ENCODE data around the gene MECR.

Gene MECR

DNA sequence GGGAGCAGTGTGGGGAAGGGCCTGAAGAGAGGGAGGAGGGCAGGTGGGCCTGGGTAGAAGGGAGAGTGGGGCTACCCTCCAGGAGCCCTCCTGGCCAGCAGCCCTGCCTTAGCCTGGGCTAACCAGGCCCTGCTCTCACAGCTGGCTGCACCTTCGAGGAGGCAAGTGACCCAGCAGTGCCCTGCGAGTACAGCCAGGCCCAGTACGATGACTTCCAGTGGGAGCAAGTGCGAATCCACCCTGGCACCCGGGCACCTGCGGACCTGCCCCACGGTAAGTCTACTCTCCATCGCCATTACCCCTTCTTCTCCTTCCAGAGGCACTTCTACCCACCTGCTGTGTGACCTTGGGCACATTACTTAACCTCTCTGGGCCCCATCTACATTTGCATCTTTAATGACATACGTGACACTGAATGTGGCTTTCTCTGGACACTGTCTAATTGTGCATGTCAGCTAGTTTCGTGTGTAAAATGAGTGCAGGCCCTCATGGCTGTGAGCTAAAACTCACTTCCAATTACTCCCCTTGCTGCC lies 24.5 kb upstream of the MECR start:
- no peak for DNase-seq (ENCODE audit: low read depth in 4 of 4, low spot score in 1 of 4)

DNA sequence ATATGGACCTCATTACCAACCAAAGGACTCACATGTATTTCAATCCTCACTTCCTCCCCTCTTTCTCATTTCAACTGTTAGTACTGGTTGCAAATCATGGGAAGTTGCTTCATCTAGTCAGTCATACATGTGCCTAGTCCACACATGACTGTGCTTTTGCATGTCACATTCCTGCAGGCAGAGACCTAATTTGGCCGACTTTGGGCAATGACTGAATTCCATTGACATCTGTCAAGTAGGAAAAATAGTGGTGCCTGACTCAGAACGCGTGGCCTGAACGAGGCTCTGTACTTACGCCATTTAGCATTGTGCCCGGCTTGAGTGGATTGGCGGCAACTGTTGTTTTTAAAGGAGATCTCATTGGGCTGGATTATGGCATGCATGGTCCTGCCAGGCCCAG lies 23.6 kb upstream of the MECR start:
- DNase-seq (ENCODE audit: low read depth in 4 of 4, low spot score in 1 of 4), result no peak

DNA sequence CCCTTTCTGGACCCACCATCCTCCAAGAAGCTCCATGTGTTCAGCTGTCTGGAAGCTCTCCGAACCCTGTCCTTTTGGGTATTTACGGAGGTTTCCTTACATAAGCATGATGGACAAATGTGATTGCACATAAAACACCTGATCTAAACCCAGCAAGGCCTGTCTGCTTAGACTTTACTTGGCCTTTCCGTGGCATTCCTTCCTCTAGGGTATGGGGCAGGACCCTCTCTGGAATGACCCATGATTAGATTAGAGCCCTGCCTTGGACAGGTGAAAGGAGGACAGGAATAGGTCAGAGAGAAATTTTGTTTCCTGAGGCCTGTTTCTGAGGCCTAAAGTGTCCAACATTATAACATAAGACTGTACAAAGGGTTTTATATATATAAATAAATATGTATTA lies 22.4 kb upstream of the MECR start:
- no peak for DNase-seq (ENCODE audit: low read depth in 4 of 4, low spot score in 1 of 4)

DNA sequence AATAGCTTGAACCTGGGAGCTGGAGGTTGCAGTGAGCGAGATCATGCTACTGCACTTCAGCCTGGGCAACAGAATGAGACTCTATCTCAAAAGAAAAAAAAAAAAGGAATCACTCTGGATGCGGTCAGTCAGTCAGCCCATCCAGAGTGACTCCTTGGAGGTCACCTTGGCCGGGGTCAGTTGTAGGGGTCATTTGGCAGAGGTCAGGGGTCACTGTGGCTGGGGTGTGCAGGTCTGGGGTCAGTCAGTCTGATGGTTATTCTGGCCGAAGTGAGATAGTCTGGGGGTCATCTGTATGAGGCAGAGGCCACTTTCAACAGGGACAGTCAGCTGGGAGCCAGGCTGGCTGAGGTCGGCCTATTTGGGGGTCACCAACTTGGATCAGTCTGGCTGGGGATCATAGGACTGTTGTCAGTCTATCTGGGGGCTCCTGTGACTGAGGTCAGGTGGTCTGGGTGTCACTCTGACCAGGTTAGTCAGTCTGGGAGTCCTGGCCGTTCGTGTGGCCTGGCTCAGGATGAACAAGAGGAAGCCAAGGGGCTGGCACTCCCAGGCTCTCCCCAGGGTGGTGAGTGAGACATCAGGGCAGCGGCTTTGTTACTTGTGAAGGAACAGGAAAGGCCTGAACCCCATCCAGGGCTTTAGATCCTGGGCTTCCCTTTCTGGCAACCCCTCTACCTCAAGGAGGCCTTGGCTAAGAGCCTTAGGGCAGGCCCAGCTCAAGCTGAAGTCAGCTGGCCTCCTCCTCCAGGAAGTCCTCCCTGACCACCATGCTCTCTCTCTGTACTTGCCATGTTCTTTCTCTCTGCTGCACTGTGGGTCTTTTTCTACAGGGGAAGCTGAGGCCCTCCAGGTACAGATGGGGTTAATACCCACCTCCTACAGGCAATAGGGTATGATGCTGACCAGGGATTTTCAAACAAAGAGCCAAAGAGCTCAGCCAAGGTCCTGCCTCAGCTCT lies 20.7 kb upstream of the MECR start:
- DNase-seq (ENCODE audit: low read depth in 4 of 4, low spot score in 1 of 4), result no peak

DNA sequence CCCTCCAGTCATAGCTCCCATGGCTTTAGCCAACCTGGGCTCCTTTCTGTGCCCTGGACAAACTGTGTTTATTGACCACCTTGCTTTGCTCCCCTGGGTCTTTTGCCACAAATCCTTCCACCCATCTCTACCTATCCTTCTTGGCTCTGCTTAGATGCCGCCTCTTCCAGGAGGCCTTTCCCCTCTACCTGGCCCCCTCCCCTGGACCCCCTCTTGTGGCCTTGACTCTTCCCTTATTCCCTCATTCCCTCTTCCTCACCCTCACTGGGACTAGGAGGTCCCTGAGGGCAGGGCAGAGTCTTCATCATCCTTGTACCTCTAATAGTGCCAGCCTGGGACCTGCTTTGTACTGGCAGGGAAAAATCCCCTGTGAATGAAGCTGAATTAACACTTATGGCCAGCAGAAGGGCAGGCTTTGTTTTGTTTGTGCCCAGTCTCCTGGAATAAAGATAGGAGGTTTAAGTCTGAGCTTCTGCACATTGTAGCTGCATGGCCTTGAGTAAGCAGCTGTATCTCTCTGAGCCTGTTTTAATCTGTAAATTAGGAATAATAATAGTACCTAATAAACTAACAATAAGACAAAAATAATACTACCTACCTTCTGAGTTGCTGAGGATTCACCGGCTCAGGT lies 19.3 kb upstream of the MECR start:
- no peak for DNase-seq (ENCODE audit: low read depth in 4 of 4, low spot score in 1 of 4)

DNA sequence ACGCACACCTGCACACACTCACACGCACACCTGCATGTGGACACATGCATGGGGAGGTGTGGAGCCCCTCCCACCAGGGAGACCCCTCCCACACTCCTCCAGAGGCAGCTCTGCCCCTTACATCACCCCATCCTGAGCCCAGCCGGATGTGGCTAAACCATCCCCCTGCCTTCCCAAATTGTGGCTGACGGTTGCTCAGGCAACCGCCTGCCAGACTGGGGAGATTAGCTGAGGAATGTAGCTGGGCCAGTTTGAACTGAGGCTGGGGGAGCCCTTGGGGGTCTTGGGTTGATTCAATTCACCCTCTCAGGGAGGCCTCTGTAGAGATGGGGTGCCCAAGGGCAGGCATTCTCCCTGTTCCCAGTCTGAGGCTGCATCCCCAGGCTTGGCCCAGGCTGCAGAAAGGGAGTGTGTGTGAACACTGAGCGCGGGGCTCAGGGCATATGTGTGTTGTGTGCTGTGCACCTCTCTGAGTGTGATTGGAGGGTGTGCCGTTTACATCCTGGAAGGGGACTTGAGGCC lies 18.5 kb upstream of the MECR start:
- no peak for DNase-seq (ENCODE audit: low read depth in 4 of 4, low spot score in 1 of 4)

DNA sequence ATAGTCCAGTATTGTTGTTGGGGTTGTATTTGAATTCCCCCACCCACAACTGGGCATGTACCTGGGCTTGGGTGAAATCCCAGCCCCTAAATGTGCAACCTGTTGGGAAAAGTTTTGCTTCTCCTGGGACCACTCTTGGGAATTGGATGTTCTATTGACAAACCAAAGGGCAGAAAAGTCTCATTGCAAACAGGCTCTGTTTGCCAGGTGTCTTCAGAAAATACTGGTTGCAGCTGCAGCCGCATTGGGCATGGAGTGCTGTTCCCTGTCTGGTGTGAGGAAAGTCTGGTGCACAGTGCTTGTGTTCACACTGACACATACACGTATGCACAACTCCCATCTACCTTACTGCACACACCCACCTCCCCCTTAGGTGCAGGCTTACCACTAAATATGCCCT lies 17.7 kb upstream of the MECR start:
- DNase-seq (ENCODE audit: low read depth in 4 of 4, low spot score in 1 of 4), result no peak

DNA sequence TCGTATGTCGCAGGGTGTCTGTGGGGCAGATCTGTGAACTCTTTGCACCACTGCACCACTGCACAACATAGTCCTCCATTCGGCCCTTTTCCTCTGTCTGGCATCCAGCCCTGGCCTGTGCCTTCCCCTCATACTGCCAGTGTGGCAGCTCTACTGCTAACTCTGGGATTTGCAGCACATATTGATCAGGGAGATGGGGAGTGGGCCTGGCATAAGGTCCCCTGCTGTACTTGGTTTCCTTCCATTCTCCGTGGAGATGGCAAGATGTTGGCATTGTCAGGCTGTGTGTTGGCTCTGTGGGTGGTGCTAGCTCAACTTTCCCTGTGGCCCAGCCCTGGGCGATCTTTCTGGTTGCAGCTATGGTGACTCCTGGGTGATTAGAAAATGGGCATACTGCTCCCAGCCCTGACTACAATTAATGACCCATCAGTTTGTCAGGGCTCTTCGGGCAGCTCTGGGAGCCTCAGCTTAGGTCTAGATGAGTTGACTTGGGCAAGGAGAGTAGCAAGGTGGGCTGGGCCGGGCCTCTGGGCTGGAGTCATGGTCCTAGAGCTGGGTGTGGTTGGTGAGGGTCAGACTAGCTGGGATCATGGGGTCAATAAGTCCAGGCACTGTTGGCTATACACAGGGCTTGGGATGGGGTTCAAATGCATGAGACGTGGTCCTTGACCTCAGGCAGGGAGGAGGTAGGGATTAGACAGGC lies 17.0 kb upstream of the MECR start:
- DNase-seq (ENCODE audit: low read depth in 4 of 4, low spot score in 1 of 4), result no peak

DNA sequence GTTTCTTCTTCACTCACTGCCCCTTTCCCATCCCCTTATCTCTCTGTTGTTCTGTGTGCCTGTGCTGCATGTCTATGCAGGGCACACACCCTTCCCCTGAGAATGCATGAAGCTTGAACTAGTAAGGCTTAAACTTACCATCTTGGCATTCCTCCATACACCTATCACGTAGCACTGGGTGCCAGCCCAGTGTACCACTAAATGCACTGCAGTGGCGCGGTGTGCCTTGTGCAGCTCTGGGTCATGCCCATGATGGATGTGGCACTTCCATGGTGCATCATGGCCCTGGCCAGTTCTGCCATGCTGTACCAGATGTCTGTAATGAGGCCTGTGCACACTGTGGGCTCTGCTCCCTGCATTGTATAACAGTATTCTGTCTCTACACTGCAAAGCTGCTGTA lies 16.3 kb upstream of the MECR start:
- no peak for DNase-seq (ENCODE audit: low read depth in 4 of 4, low spot score in 1 of 4)

DNA sequence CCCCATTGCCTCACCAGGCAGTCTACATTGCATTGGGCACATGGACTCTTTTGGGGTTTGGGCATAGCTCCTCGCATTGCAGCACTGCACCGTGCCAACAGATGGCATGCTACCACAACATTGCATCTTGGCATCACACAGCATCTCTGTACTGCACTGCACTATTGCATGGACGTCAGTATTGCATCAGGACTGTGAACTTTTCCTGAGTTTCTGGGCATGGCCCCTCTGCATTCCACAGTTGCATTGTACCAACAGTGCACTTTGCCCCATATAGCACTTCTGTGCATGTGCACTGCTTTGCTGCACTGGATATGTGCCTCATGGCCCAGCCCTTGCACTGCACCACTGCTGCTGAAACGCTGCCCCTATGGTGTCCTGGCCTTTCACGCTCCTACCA lies 15.1 kb upstream of the MECR start:
- DNase-seq (ENCODE audit: low read depth in 4 of 4, low spot score in 1 of 4), result no peak

DNA sequence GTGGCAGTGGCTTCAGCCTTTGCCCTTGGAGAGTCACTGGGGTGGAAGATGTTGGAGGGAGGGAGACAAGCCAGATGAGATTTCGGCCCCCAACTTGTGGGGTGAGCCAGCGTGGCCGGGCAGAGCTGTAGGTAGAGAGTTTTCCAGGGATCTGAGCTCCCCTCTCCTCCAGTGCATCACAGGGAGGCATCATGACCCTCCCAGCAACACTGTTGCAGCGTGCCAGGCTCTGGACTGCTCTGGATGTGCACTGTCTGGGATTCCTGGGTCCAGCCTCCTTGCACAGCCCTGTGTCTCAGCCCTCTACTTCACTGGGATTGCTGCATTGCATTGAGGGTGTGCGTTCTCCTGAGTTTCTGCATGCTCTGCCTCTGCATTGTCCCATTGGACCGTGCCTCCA lies 14.5 kb upstream of the MECR start:
- no peak for DNase-seq (ENCODE audit: low read depth in 4 of 4, low spot score in 1 of 4)

DNA sequence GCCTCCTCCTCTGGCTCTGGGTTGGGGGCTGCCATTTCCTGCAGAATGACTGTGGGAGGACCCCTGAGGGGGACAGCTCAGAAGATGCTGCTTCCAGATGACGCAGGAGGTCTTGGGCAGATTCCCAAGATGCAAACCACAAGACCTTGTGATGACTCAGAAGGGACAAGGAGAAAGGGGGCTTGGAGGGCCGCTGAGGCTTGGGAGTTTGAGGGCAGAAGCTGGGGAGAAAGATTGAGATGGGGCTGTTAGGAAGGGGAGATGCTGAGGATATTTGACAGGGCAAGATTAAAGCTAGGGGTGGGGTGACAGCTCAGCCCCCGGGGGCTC lies 13.1 kb upstream of the MECR start:
- no peak for DNase-seq (ENCODE audit: low read depth in 4 of 4, low spot score in 1 of 4)

DNA sequence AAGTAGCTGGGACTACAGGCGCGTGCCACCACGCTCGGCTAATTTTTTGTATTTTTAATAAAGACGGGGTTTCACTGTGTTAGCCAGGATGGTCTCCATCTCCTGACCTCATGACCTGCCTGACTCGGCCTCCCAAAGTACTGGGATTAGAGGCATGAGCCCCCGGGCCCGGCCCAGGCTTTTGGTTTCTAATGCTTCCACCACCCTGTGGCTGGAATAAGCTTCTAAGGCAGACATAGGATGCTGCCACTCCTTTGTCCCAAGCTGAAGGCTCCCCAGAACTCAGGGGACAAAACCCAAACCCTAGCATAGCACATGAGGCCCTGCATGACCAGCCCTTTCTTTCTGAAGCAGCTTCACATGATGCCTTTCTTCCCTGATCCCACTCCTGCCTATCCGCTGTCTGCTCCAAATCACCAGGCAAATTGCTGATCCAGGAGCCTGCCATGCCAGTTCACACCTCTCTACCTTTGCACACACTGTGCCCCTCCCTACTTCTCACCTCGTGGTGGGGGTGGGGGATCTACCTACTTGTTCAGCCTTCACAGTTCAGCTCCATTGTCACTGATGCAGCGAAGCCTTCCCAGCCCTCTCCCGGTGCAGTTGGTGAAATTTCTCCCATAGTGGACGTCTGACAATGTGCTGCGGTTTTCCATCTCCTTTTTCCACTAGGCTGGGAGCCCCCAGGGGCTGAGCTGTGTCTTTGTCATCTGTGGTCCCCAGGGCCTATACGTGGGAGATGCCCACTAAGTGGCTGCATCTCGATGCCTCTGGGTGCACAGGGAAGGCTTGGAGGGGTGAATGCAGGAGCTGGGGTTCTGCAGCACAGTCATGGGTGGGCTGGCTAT lies 12.5 kb upstream of the MECR start:
- no peak for DNase-seq (ENCODE audit: low read depth in 4 of 4, low spot score in 1 of 4)

DNA sequence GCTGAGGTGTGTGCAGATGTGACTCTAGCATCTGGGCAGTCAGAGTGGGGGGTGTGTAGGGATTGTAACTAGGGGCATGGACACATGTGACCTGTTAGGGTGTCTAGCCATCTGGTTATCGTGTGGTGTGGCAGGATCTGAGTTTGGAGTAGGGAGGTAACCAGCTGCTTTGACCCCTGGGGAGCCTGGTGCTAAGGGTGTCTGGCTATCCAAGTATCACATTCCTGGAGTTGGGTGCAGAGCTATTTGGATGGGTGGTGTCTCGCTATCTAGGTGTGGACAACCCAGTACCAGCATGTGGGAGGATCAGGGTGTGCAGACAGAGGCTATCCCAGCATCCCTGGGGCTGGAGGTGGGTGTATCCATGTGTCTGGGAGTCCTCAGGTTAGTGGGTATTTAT lies 10.3 kb upstream of the MECR start:
- DNase-seq (ENCODE audit: low read depth in 4 of 4, low spot score in 1 of 4), result no peak

DNA sequence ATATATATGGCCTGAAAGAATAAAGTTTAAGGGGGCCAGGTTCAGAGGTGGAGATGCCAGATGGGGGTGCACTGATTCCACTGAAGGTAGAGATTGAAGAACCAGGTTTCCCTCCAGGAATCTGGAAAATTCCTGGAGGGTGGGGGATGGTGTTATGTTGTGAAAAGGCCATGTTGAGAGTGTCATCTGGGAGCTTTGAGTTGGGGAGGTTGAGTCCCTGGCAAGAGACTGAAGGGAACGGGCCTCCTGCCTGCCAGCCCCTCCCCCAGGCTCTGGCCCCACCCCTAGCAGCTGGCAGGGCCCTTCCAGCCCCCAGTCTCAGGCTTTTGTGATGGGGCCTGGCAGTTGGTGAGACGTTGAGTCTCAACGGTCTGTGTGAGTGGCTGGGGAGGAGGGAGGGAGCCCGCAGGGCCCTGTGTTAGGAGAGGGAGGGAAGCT lies 9.7 kb upstream of the MECR start:
- DNase-seq (ENCODE audit: low read depth in 4 of 4, low spot score in 1 of 4), result no peak

DNA sequence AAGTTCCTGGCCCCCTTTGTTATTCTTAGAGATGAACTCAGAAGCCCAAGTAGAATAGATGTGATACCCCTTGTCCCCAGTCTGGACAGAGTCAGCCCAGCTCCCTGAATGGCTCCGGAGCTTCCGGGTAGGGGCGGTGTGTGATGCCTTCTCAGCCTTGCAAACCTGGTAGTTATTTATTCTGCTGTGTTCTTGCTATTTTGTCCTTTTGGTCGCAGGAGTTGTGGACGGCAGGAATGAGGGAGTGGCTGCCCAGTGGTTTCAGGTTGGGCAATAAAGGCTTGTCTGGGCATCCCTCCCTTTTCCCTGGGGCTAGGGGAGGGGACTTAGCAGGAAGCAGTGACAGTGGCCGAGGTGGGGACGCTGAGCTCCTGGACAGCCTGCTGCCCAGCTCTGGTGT lies 8.4 kb upstream of the MECR start:
- DNase-seq (ENCODE audit: low read depth in 4 of 4, low spot score in 1 of 4), result no peak

DNA sequence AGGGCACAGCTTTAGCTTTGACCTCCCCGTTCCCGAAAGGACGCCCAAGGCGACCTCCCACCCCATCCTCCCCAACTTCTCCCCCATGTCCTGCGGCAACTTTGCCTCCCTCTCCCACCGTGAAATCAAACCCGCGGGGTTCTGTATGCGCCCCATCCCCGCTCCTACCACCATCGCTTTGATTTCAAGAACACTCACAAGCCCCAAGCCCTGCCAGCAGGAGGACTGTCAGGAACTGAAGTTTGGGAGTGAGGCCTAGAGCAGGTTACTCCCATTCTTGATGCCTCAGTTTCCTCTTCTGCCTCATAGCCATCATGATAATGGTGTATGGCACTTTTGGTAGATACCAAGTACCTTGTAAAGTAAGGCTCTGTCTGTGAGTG lies 7.9 kb upstream of the MECR start:
- DNase-seq (ENCODE audit: low read depth in 4 of 4, low spot score in 1 of 4), result no peak

DNA sequence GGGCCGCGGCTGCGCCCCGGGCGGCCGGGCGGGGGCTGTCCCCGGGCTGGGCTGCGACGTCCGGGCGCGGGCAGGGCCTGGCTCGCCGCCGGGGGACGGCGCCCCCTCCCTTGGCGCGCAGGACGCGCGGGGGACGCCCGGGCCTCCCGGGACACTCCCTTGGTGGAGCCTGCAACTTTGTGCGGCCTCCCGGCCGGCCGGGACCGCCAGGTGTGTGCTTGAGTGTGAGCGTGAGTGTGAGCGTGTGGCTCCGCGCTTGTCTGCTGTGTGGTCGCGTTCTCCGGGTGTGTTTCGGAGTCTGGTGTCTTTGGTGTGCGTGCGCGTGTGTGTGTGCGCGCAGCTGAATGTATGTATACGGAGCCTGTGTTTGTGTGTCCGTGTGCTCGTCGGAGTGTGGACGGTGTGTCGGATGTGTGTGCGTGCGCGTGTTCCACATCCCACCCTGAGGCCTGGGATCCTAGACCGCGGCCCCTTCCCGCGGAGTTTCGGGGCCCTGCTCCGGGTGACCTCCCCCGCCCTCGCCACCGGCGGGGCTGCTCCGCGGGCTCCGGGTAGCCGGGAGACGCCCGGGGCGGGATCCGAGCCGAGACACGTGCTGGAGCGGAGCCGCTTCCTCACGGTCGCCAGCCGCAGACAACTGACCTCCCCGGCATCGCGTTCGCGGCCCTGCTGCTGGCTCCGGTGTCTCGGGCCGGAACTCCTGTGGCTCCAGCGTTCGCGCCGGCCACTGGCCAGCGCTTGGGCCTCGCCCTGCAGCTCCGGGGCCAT lies 7.3 kb upstream of the MECR start:
- DNase-seq (ENCODE audit: low read depth in 4 of 4, low spot score in 1 of 4), result no peak

DNA sequence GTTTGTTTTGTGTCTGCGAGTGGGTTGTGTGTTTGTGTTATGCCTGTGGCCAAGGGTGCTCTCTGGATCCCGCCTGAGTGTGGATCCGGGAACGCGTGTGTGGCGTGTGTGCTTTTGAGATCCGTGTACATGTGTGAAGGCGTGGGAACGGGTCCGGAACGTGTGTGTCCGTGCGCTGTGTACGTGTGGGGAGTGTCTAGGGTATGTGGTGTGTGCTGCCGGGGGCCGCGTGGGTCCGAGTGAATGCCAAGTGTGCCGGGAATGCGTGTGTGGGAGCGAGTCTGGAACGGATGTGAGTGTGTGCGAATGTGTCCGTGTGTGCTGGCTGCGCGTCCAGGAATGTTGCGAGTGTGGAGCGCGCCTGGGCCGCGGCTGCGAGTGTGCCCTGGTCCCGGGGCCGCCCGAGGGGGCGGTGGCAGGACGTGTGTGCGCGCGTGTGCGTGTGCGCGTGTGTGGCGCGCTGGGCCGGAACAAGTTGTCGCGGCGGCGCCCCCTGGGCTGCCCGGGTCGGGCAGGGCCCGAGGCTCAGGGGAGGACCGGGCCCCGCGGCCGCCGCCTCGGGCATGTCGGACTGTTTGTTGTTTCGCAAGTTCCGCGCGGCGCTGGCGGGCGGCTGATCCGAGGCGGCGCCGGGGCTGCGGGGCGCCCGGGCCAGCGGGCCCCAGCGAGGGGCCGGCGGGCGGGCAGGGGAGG lies 6.5 kb upstream of the MECR start:
- DNase-seq (ENCODE audit: low read depth in 4 of 4, low spot score in 1 of 4), result no peak

Data from stimulated activated CD4-positive, alpha-beta T cell treated with anti-CD3 and anti-CD28 coated beads, Interleukin-1b, Interleukin-23, amount 100 ng/mL, for 24 hours (primary cell).